ENCODE data around the gene LRP8.

The LRP8 gene

GRCh38 chr1:53259932-53260331 lies 67.9 kb downstream of the LRP8 start:
- DNase-seq (ENCODE audit: low spot score), result no peak

DNA sequence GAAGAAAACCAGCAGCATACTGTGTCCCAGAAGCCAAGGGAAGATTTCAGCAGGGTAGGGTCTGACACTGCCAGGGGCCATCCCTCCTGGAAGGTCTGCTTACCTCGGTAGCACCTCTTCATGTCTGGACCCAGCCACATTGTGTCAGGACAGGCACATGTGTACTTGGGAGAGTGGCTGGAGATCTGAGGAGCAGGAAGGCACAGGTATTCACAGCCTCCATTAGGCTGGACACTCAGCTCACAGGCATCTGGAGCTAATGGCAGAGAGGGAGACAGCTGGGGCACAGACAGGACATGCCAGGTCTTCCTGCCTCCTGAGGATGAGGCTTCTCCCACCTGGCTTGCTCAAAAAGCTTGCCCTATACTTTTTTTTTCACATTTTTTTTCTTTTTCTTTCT lies 69.7 kb downstream of the LRP8 start:
- DNase-seq (ENCODE audit: low spot score), result no peak

- no peak for DNase-seq (ENCODE audit: low spot score)
Observed at GRCh38 chr1:53257454-53258081, 70.3 kb downstream of the LRP8 start.

GRCh38 chr1:53256511-53257453 lies 71.1 kb downstream of the LRP8 start:
- DNase-seq (ENCODE audit: low spot score), result no peak

DNA sequence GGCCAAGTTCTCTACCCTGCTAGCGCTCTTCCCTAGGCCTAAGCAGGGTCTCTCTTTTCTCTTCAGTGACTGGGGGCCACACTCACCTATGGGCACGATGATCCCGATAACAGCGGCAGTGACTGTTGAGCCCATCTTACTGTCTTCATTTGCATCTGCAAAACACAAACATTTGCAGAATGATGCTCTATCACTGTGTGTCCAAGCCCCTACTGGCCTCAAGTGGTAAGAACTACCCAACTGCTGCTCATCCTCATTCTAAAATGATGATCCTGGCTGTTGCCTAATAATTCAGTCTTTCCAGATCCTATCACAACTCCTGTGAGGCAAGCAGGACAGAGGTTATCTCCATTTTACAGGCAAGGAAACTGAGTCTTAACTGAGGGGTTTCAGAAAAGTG lies 72.8 kb downstream of the LRP8 start:
- DNase-seq (ENCODE audit: low spot score), result no peak

DNA sequence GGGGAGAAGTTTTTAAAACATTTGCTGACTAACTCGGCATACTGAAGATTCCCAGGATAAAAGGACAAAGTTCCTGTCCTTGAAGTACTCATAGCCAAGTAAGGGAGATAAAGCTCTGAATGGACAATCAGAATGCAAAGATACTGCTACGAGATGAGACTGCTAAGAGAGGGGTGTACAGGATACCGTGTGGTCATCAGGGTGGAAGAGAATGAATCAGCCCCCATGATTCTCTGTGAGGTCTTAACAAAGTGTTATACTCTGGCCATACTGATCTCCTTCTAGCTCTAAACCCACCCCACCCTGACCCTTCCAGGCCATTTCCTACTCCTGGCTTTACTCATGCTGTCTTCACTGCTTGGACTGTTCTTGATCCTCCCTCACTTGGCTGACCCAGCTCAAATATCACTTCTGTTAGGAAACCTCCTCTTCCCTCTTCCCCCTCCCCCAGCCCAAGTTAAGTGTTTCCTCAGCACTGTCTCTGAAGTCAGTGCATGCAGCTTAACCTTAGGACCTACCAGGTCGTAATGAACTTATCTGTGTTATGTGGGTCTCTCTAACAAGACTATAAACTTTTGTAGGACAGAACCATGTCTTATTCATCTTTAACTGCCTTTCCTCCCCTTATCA lies 73.7 kb downstream of the LRP8 start:
- DNase-seq (ENCODE audit: low spot score), result no peak

- no peak for DNase-seq (ENCODE audit: low spot score)
Observed at GRCh38 chr1:53250325-53250724, 77.5 kb downstream of the LRP8 start.

- no peak for DNase-seq (ENCODE audit: low spot score)
Observed at GRCh38 chr1:53249706-53250105, 78.2 kb downstream of the LRP8 start.

DNA sequence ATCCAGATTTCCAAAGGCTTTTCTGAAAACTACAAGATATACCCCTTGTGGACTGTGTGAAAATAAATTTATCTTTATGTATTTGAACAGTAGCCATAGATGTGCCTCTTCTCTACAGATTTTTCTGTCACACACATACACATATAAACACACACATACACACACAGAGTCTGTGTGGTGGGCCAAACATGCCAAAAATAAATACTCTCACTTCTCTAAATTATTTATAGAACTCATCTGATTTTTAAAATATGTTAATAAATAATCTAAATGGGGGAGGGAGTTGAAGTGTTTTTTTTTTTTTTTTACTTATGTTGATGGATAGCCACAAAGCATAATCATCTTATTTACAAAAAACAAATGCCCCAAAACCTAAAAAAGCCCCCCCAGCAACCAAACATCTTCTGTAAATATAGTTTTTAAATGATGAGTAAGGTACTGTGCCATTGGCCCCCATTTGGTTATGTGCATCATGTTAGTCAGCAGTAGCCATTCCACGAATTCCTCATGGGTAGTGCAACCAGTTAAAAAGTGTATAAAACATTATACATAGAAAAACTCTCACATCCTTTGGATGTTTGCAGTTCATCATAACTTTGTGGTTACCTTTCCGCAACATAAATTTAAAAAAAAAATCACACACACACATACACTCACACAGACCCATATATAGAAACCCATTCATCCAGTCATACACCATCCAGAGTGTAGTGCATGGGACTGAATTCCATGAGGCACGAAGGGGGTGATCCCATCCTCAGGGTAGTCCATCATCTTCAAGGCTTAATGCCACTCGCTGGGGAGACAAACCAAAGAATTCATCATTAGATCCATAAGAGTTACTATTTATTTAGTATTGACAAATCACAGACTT lies 81.4 kb downstream of the LRP8 start:
- no peak for DNase-seq (ENCODE audit: low spot score)

DNA sequence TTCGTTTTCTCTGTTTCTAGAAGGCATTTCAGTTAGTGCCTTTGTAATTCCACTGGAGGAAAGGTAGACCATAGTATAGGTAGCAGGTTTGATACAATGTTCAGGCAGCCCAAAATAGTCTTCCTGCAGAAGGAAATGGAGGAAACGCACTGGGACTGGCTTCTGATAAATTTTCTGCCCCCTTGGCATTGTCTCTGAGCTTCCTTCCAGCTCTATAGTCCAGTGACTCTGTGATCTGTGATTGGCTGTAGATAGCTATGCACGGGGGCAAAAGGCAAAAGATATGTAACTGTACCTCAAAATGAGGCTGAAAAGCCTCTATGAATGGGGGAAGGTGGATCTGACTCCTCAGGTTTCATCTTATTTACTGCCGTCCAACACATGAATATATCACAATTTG lies 83.7 kb downstream of the LRP8 start:
- DNase-seq (ENCODE audit: low spot score), result no peak

DNA sequence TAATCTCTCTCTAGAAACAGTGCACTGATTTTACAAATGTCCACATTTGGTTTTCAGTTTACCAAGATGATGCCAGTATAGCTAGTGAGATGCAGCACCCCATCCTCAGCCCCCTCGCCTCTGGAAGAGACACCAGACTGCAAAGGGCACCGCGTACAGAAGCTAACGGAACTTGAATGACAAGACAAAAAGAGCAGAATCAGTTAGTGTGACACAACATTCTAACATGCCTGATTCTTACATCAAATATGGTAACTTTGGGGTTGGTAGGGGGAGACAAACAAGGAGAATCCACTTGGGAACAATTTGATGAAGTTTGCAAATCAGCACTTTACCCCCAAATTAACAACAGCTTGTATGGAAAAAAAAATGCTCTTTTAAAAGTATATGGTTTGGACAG lies 85.5 kb downstream of the LRP8 start:
- no peak for DNase-seq (ENCODE audit: low spot score)

DNA sequence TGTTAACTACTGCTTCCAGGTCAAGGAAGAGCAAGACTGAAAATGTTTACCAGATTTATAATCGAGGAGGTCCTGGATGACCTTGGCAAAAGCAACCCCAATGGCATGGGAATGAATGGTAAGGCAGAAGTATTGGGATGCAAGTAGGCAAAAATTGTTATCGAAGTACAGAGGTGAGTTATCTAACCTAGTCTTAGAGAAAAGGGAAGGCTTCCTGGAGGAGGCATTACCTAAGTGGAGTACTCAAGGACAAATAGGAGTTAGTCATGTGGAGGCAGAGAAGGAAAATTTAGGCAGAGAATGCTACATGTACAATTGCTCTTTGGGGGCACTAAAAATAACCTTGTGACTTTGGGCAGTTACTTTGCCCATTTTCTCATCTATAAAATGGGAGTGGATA lies 86.0 kb downstream of the LRP8 start:
- DNase-seq (ENCODE audit: low spot score), result no peak

GRCh38 chr1:53238197-53239155 lies 89.4 kb downstream of the LRP8 start, which contains the start of gene MAGOH:
Gene MAGOH (minus strand): TSS chr1:53238518. CDS start chr1:53238448, 70 bp downstream.
- DNase-seq (ENCODE audit: low spot score), result peak; percentile 97

- no peak for DNase-seq (ENCODE audit: low spot score)
Observed at GRCh38 chr1:53237638-53238037, 90.2 kb downstream of the LRP8 start.

DNA sequence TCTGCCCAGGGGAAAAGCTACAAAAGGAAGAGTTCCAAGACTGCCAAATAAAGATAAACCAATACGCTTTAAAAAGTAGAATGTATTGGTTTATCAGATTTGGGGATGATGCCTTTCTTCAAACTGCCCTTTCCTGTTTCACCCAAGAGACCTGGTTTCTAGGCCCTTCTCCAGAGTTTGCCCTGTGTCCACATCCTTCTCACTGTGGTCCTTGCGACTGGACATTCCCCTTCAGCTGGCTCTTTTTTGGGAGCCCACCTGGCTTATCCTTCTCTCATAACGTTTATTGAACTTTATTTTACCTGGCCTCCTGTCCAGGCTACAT lies 106.9 kb downstream of the LRP8 start:
- no peak for DNase-seq (ENCODE audit: low spot score)

DNA sequence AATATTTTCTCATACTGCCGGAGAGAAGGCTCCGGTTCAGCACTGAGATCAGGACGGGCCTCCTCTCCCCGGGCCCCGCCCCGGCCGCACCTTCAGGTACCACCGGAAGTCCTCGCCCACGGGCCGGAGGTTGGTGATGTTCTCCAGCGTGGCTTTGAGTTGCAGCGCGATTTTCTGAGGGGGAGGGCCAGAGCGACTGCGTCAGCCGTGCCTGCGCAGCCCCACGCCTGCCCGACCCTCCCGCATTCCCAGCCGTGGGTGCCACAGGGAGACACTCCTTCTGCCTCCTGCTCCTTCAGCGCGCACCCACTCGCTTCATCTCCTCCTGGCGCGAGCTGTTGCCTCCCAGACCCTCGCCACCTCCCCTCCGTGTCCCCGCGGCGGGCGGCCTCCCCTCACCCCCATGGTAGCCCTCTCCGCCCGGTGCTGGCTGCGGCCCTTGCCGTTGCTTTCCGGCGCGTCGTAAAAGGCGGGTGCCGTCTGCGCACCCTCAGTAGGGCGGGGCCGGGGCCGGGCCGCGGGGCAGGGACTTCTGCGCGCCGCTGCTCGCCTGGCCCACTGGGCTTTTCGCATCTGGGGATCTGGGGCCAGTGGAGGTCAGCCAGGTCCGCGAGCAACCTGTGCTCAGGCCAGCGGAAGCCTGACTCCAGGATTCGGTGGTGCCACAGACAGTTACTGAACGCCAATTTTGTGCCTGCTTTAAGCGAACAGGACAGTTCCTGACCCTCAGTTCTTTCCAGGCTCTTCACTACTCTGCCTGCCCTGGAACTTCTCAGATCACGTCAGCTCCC lies 107.5 kb downstream of the LRP8 start, which contains the start of gene CZIB:
Gene CZIB (minus strand): TSS at position 464 of the 791 bp plus-strand sequence. CDS start 59 bp downstream, at position 405.
- peak; percentile 90 for DNase-seq (ENCODE audit: low spot score)

GRCh38 chr1:53219711-53220110 lies 108.2 kb downstream of the LRP8 start:
- no peak for DNase-seq (ENCODE audit: low spot score)

- no peak for DNase-seq (ENCODE audit: low spot score)
Observed at GRCh38 chr1:53218201-53218600, 109.7 kb downstream of the LRP8 start.

DNA sequence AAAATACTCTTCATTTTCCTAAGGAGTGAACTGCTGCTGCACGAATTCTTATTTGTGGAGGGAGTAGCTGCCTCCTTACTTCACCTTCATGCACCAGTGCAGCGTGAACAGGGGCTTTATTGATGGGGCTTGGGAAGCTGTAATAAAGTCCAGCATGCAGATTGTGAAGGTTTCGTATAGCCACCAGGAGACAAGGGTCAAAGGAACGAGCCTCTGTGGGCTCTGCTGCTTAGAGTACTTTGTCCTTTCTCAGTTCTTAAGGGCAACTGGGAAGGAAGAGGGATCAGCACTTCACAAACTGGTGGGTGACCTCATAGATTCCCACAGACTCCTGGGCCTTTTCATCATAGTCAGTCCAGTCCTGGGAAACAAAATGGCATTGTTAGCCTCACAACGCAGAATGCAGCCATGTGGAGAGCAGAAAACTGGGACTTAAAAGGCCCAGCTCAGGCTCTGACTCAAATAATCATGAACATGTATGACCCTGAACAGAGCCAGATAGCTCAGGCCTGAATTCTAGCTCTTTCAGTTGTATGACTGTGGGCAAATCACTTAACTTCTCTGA lies 113.4 kb downstream of the LRP8 start:
- no peak for DNase-seq (ENCODE audit: low spot score)

- no peak for DNase-seq (ENCODE audit: low spot score)
Observed at GRCh38 chr1:53210954-53211353, 116.9 kb downstream of the LRP8 start.
